ENCODE data around the gene LCN15.
"Not testable (repeated sequence)": the region's sequence is repeated elsewhere in the genome, so short reads cannot be mapped to it uniquely, and the experiment has no call there.

Gene LCN15

DNA sequence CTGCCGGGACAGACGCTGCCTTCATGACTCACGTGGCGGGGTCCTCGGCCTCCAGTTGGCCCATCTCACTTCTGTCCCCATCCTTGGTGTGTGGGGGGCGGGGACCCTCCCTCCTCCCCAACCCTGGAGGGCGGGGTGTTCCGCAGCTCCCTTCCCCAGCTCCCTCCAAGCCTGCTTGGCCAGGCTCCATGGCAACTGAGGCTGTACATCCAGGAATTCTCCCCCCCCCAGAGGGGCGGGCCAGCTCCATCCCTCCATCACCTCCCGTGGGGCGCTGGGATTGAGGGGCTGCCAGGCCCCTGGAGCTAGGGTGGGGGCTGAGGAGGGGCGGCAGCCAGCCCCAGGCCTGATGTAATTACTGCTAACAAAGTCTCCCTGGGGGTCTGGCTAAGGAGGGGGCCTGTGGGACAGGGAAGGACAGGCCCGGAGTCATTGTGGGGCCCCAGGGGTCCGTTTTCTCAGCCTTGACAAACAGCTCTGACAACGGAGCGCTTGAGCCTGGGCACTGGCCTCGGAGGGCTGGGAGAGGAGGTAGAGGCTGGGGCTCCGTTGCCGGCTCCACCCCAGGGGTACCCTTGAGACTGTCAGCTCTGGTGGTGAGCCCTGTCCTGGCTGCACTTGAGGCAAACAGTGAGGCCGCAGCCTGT lies 43.9 kb downstream of the LCN15 start:
- DNase-seq = no peak

- DNase-seq = no peak
Measured at GRCh38 chr9:136719195-136719880, 45.0 kb downstream of the LCN15 start.

GRCh38 chr9:136718345-136719194 lies 45.7 kb downstream of the LCN15 start:
- DNase-seq = no peak

GRCh38 chr9:136717399-136717798 lies 46.9 kb downstream of the LCN15 start:
- no peak for DNase-seq

DNA sequence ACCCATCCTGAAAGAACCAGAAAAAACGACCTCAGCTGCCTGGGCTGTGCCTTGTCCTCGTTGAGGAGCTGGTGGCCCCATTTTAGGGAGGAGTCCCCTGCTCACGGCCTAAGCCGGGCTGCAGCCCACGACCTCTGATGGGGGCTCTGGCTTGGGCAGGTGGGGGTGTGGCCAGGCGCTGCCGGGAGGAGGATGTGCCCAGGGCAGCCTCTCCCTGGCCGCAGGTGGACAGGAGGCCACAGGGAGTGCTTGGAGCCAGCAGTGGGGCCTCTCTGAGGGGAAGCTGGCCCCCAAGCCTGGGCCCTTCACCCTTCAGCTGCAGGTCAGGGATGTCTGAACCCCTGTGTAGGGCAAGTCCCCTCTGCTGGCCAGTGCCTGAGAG lies 49.4 kb downstream of the LCN15 start:
- DNase-seq = no peak

DNA sequence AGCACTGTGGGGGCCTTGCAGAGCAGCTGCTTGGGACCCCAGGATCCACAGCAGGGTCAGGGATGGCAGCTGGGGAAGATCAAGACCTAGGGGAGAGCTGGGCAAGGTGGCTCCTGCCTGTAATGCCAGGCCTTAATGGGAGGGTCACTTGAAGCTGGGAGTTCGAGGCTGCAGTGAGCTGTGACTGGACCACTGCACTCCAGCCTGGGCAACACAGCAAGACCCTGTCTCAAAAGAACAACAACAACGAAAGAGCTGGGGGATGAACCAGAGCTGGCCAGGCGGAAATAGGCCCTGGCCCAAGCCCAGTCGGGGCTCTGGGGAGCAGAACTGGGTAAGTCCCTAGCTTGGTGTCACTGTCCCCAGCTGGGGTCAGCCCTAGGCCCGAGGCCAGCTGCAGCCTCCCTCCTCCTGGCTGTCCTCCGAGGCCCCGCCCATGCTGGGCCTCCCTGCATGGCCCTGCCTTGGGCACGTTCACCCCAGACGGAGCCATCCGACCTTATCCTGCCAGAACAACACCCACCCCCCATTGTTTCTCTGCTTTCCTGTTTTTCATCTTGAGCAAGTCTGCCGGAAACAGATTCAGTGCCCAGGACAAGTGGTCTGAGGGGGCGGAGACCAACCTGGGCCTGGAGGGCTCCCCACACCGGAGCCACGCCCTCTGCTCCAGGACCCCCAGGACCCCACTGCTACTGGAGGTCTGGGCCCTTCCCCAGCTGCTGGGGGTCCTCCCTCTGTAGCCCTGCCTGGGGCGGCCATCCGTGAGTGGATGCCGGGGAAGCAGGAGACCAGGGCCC lies 50.0 kb downstream of the LCN15 start:
- DNase-seq = no peak

DNA sequence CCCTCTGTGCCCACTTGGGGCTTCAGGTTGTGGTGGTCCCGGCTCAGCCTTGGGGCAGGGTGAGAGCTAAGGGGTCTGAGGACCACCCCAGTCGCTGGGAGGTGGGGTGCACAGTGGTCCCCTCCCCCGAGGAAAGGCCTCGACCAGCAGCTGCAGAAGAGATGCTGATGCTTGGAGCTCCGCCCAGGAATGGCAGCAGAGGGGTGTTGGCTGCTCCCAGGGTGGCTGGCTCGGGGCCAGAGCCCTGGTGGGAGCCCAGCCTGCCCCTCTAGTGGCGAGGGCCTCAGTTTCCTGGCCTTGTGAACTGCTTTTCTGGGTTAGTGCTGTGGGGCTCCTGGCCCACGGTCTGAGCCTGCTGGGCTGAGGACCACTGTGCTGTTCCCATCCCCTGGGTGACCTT lies 50.8 kb downstream of the LCN15 start:
- DNase-seq = no peak

- DNase-seq = no peak
Measured at GRCh38 chr9:136712690-136713544, 51.4 kb downstream of the LCN15 start.

DNA sequence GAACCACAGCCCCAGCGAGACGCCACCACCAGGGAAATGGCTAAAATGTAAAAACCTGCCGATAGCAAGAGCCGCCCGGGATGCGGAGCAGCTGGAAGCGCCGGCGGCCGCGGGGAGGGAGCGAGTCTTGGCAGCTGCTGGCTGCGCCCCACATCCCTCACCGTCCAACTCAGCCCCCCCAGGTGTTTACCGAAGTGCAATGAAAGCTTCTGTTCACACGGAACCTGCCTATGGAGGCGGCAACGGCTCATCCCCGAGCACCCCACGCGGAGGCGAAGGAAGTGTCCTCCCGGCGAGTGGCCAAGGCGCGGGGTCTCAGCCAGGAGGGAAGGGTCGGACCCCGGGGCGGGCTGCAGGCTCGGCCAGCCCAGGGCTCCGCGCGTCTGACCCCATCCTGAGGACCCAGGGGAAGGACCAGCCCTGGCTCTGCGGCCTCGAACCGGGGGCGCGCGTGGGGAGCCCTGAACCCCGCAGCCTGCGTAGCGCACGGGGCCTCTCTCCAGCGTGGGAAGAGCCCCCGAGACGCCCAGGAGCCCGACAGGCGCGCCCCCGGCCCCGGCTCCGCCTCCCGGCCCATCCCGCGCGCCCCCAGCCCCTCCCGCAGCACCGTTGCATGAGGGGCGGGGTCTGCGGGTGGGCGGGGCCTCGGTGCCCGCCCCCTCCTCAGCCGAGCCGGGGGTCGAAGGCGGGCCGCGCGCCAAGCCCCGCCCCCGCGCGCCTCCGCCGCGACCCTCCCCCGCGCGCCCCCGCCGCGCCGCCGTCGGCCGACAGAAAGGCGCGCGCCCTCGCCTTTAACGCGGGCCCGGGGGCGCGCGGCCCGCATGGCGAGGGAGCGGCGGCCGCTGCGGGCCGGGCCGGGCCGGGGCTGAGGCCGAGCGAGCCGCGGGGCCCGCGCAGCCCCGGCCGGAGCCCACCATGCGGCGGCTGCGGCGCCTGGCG lies 52.3 kb downstream of the LCN15 start, which contains the start of gene DIPK1B:
DIPK1B (plus strand) TSS at position 822 of the 939 bp plus-strand sequence; CDS start at position 916, 94 bp downstream.
- DNase-seq = no peak

GRCh38 chr9:136711219-136711648 lies 53.1 kb downstream of the LCN15 start:
- not testable (repeated sequence) for DNase-seq

DNA sequence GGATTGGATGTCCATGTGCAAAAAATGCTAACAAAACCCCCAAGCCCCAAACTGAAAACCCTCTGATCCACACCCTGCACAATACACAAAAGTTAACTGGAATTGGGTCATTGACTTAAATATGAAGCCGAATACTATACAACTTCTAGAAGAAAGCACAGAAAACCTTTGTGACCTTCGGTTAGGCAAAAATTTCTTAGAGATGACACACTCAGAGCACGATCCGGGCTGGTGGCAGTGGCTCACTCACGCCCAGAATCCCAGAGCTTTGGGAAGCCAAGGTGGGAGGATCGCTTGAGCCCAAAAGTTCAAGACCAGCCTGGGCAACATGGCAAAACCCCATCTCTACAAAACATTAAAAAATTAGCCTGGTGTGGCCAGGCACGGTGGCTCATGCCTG lies 53.8 kb downstream of the LCN15 start:
- no peak for DNase-seq

Data from SIG-M5 (cell line).